ENCODE measurements around the gene PACS2. TPM values are rescaled to one million over a fixed set of nuclear protein-coding genes. Genes with fewer than 3 reads are reported as not detected.
A peak's percentile ranks its signal among the peaks of the same experiment; 100 is the strongest.

Gene PACS2
- total RNA-seq, 1 donor from 2014 or later: 60.0 TPM

GRCh38 chr14:105411017-105411941, 96.7 kb downstream of the PACS2 start:
- Histone ChIP-seq H3K36me3 (ENCODE audit: control insufficient read depth in 3 of 3, insufficient read depth in 3 of 3, low read length in 3 of 3) (no peaks in the 10 kb centered on the region), H3K9ac (ENCODE audit: low read depth in 1 of 3, low read length in 3 of 3) (peak overlapping the region in 1 of 3 donors; percentile 25), H3K4me3 (ENCODE audit: low read length in 3 of 3) (peak overlapping the region; percentile 32 to 45 (median 35)), H3K4me1 (ENCODE audit: control insufficient read depth in 3 of 3, insufficient read depth in 3 of 3, low read length in 3 of 3) (peaks cover 10 to 33% (median 32%) of the 10 kb centered on the region in 3 donors), H3K27me3 (ENCODE audit: control insufficient read depth in 3 of 3, insufficient read depth in 3 of 3, low read length in 3 of 3) (peaks cover 8 to 30% (median 16%) of the 10 kb centered on the region in 3 donors), H3K9me3 (ENCODE audit: control insufficient read depth in 3 of 3, low read length in 3 of 3) (no peaks in the 10 kb centered on the region), H3K27ac (ENCODE audit: low read depth, low read length) (no peak overlapping the region)

- no peaks in the 10 kb centered on the region for H3K36me3 ChIP-seq (ENCODE audit: control insufficient read depth in 3 of 3, insufficient read depth in 3 of 3, low read length in 3 of 3)
- no peaks in the 10 kb centered on the region for H3K9me3 ChIP-seq (ENCODE audit: control insufficient read depth in 3 of 3, low read length in 3 of 3)
- H3K27me3 ChIP-seq (ENCODE audit: control insufficient read depth in 3 of 3, insufficient read depth in 3 of 3, low read length in 3 of 3): peaks cover 8 to 30% (median 16%) of the 10 kb centered on the region in 3 donors
- no peak overlapping the region for H3K27ac ChIP-seq (ENCODE audit: low read depth, low read length)
- H3K9ac ChIP-seq (ENCODE audit: low read depth in 1 of 3, low read length in 3 of 3): no peak overlapping the region
- H3K4me1 ChIP-seq (ENCODE audit: control insufficient read depth in 3 of 3, insufficient read depth in 3 of 3, low read length in 3 of 3): peaks cover 10 to 34% (median 33%) of the 10 kb centered on the region in 3 donors
- no peak overlapping the region for H3K4me3 ChIP-seq (ENCODE audit: low read length in 3 of 3)
These were observed 97.6 kb downstream of the PACS2 start for GRCh38 chr14:105411985-105412770.

GRCh38 chr14:105412771-105413543, 98.4 kb downstream of the PACS2 start:
- Histone ChIP-seq H3K36me3 (ENCODE audit: control insufficient read depth in 3 of 3, insufficient read depth in 3 of 3, low read length in 3 of 3) (no peaks in the 10 kb centered on the region), H3K27me3 (ENCODE audit: control insufficient read depth in 3 of 3, insufficient read depth in 3 of 3, low read length in 3 of 3) (peaks cover 8 to 30% (median 16%) of the 10 kb centered on the region in 3 donors), H3K4me3 (ENCODE audit: low read length in 3 of 3) (no peak overlapping the region), H3K9ac (ENCODE audit: low read depth in 1 of 3, low read length in 3 of 3) (peak overlapping the region in 1 of 3 donors; percentile 45), H3K4me1 (ENCODE audit: control insufficient read depth in 3 of 3, insufficient read depth in 3 of 3, low read length in 3 of 3) (peaks cover 10 to 34% (median 33%) of the 10 kb centered on the region in 3 donors), H3K9me3 (ENCODE audit: control insufficient read depth in 3 of 3, low read length in 3 of 3) (no peaks in the 10 kb centered on the region), H3K27ac (ENCODE audit: low read depth, low read length) (no peak overlapping the region)

DNA sequence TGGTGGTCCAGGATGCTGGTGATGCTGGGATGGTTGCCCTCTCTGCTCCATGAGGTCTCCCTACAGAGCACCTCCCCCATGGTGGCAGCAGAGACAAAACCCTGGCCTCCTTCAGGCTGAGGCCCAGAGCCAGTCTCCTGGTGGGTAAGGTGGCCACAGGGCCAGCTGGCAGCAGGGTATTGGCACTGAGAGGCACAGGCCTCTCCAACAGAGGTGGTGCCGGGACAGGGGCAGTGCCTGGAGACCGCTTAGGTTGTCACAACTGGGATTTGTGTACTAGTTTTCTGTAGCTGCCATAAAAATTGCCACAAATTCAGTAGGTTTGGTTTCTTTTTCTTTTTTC, 99.0 kb downstream of the PACS2 start:
- Histone ChIP-seq H3K4me3 (ENCODE audit: low read length in 3 of 3) (no peak overlapping the region), H3K9me3 (ENCODE audit: control insufficient read depth in 3 of 3, low read length in 3 of 3) (no peaks in the 10 kb centered on the region), H3K36me3 (ENCODE audit: control insufficient read depth in 3 of 3, insufficient read depth in 3 of 3, low read length in 3 of 3) (no peaks in the 10 kb centered on the region), H3K27me3 (ENCODE audit: control insufficient read depth in 3 of 3, insufficient read depth in 3 of 3, low read length in 3 of 3) (peaks cover 8 to 30% (median 16%) of the 10 kb centered on the region in 3 donors), H3K27ac (ENCODE audit: low read depth, low read length) (no peak overlapping the region), H3K9ac (ENCODE audit: low read depth in 1 of 3, low read length in 3 of 3) (peak overlapping the region in 1 of 3 donors; percentile 45), H3K4me1 (ENCODE audit: control insufficient read depth in 3 of 3, insufficient read depth in 3 of 3, low read length in 3 of 3) (peaks cover 11 to 38% (median 36%) of the 10 kb centered on the region in 3 donors)

DNA sequence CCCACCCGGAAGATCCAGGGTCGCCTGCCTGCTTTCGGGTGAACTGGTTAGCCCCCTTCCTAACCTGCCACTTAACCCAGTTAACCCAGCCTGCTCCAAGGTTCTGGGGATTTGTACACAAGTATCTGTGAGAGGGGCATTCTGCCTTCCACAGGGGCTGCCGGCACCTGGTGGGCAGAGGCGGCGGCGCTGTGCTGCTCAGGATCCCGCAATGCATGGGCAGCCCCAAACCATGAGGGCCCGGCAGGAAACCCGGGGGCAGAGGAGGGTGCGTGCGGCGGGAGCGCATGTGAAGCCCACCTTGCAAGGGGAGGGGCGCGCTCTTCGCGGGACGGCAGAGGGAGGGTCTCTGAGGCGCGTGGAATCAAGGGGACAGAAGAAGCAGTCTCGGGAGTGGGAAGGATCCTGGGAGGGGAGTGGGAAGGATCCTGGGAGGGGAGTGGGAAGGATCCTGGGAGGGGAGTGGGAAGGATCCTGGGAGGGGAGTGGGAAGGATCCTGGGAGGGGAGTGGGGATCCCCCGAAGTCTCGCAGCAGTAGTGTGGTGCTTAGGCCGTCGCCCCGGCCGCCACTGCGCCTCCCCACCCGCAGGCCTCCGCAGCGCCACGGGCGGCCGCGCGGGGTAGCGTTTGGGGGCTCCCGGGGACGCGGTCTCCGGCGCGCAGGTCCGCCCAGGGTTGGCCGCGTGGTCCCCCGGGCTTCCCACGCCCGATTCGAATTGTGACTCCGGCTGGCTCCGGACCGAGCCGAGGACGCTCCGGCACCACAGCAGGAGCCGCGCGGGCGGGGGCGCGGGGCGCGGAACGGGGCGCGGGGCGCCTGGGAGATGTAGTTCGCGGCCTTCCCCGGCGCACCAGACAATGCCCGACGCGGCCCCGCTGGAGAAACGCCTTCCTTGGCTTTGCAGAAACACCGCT, 100.2 kb downstream of the PACS2 start:
- Histone ChIP-seq H3K36me3 (ENCODE audit: control insufficient read depth in 3 of 3, insufficient read depth in 3 of 3, low read length in 3 of 3) (no peaks in the 10 kb centered on the region), H3K4me3 (ENCODE audit: low read length in 3 of 3) (peak overlapping the region; percentile 57 to 62 (median 58)), H3K27me3 (ENCODE audit: control insufficient read depth in 3 of 3, insufficient read depth in 3 of 3, low read length in 3 of 3) (peaks cover 8 to 29% (median 16%) of the 10 kb centered on the region in 3 donors), H3K9me3 (ENCODE audit: control insufficient read depth in 3 of 3, low read length in 3 of 3) (no peaks in the 10 kb centered on the region), H3K4me1 (ENCODE audit: control insufficient read depth in 3 of 3, insufficient read depth in 3 of 3, low read length in 3 of 3) (peaks cover 20 to 49% (median 46%) of the 10 kb centered on the region in 3 donors), H3K27ac (ENCODE audit: low read depth, low read length) (peak overlapping the region; percentile 62), H3K9ac (ENCODE audit: low read depth in 1 of 3, low read length in 3 of 3) (peak overlapping the region; percentile 61 to 73 (median 72))

DNA sequence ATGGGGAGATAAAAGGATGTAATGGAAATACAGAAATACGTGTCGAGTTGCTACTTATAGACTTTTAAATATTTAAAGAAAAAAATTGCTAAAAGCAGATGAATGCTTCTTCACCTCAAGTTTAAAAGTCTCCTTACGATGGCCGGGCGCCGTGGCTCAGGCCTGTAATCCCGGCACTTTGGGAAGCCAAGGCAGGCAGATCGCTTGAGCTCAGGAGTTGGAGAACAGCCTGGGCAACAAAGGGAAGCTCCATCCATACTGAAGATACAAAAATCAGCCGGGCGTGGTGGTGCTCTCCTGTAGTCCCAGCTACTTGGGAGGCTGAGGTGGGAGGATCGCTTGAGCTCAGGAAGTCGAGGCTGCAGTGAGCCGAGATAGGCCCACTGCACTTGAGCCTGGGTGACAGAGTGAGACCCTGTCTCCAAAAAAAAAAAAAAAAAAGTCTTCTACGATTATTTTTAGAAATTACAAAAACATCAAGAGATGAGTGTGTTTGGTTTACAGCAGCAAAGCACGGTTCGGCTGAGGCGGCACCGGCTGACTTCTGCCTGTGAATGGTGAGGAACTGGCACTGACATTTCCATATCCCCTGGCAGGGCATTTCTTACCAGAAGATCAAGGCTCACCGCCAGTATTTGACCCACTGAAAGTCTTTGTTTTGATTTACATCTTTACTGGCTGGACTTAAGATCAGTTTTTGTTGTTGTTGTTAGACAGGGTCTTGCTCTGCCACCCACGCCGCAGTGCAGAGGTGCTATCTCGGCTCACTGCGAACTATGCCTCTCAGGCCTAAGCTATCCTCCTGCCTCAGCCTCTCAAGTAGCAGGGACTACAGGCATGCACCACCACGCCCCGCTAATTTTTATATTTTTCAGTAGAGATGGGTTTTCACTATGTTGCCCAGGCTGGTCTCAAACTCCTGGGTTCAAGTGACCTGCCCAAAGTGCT, 101.2 kb downstream of the PACS2 start:
- Histone ChIP-seq H3K9ac (ENCODE audit: low read depth in 1 of 3, low read length in 3 of 3) (peak overlapping the region; percentile 40 to 73 (median 72)), H3K4me1 (ENCODE audit: control insufficient read depth in 3 of 3, insufficient read depth in 3 of 3, low read length in 3 of 3) (peaks cover 25 to 51% (median 50%) of the 10 kb centered on the region in 3 donors), H3K27ac (ENCODE audit: low read depth, low read length) (peak overlapping the region; percentile 62)

DNA sequence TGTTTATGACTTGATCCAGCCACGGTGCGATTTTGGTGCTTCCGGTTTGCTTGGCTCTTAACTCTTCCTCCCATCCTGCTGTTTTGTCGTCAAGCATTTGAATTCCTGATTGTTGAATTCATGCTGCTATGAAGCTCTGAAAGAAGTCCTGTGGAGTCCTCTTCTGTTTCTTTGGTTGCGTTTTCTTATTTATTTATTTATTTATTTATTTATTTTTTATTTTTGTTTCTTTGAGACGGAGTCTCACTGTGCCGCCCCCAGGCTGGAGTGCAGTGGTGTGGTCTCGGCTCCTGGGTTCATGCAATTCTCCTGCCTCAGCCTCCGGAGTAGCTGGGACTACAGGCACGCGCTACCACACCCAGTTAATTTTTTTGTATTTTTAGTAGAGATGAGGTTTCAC, 102.1 kb downstream of the PACS2 start:
- Histone ChIP-seq H3K27ac (ENCODE audit: low read depth, low read length) (no peak overlapping the region), H3K4me3 (ENCODE audit: low read length in 3 of 3) (no peak overlapping the region), H3K36me3 (ENCODE audit: control insufficient read depth in 3 of 3, insufficient read depth in 3 of 3, low read length in 3 of 3) (no peaks in the 10 kb centered on the region), H3K9me3 (ENCODE audit: control insufficient read depth in 3 of 3, low read length in 3 of 3) (no peaks in the 10 kb centered on the region), H3K4me1 (ENCODE audit: control insufficient read depth in 3 of 3, insufficient read depth in 3 of 3, low read length in 3 of 3) (peaks cover 29 to 54% (median 54%) of the 10 kb centered on the region in 3 donors), H3K9ac (ENCODE audit: low read depth in 1 of 3, low read length in 3 of 3) (no peak overlapping the region), H3K27me3 (ENCODE audit: control insufficient read depth in 3 of 3, insufficient read depth in 3 of 3, low read length in 3 of 3) (peaks cover 2 to 11% (median 5%) of the 10 kb centered on the region in 3 donors)

More for the DNA sequence above, 101.2 kb downstream of the PACS2 start:
- Histone ChIP-seq H3K27me3 (ENCODE audit: control insufficient read depth in 3 of 3, insufficient read depth in 3 of 3, low read length in 3 of 3) (peaks cover 3 to 18% (median 11%) of the 10 kb centered on the region in 3 donors), H3K4me3 (ENCODE audit: low read length in 3 of 3) (peak overlapping the region; percentile 45 to 62 (median 57)), H3K36me3 (ENCODE audit: control insufficient read depth in 3 of 3, insufficient read depth in 3 of 3, low read length in 3 of 3) (no peaks in the 10 kb centered on the region), H3K9me3 (ENCODE audit: control insufficient read depth in 3 of 3, low read length in 3 of 3) (no peaks in the 10 kb centered on the region)

- H3K9me3 ChIP-seq (ENCODE audit: control insufficient read depth in 3 of 3, low read length in 3 of 3): no peaks in the 10 kb centered on the region
- no peak overlapping the region for H3K27ac ChIP-seq (ENCODE audit: low read depth, low read length)
- no peaks in the 10 kb centered on the region for H3K36me3 ChIP-seq (ENCODE audit: control insufficient read depth in 3 of 3, insufficient read depth in 3 of 3, low read length in 3 of 3)
- no peak overlapping the region for H3K4me3 ChIP-seq (ENCODE audit: low read length in 3 of 3)
- H3K27me3 ChIP-seq (ENCODE audit: control insufficient read depth in 3 of 3, insufficient read depth in 3 of 3, low read length in 3 of 3): peaks cover 0 to 4% (median 0%) of the 10 kb centered on the region in 3 donors
- no peak overlapping the region for H3K9ac ChIP-seq (ENCODE audit: low read depth in 1 of 3, low read length in 3 of 3)
- H3K4me1 ChIP-seq (ENCODE audit: control insufficient read depth in 3 of 3, insufficient read depth in 3 of 3, low read length in 3 of 3): peaks cover 34 to 58% (median 54%) of the 10 kb centered on the region in 3 donors
These were observed 103.2 kb downstream of the PACS2 start for GRCh38 chr14:105417690-105418121.

Measured in skeletal muscle tissue (tissue), 4 donors.